Fibroblast of skin of abdomen (primary cell): ENCODE results near the gene MGMT.

Experiments used
- DNase-seq: peaks from one replicate; pipeline ENCODE4 v3.0.0-alpha.2; 2013

Gene MGMT

GRCh38 chr10:129656642-129657041 lies 189.6 kb downstream of the MGMT start:
- DNase-seq = no peak

DNA sequence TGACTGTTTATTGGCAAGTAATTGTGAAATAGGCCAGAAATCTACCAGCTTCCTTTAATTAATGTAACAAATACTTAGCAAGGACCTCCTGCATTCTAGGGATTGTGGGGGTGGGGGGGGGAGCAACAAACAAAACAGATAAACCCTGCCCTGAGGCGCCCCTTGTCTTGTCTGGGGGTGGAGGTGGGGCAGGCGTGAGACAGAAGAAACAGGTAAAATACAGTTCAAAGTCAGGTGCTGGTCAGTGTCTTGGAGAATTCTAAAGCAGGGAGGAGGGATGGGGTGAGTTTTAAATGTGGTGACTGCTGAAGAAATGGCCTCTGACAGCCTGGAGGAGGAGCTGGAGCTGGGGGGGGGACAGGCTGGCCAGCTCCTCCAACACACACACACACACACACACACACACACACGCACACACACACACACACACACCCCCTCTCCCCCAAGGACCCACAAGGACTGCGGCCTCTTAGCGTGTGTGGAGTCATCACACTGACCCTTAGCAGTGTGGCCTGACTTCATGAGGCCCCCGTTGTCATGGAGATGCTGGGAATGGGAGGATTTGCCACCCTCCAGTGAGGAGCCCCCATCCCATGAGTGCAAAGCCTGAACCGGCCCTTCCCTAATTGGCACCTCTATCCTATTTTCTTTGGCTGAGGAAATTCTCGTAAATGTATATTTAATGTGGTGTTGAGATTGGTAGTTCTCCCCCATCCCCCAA lies 190.4 kb downstream of the MGMT start:
- DNase-seq = no peak

DNA sequence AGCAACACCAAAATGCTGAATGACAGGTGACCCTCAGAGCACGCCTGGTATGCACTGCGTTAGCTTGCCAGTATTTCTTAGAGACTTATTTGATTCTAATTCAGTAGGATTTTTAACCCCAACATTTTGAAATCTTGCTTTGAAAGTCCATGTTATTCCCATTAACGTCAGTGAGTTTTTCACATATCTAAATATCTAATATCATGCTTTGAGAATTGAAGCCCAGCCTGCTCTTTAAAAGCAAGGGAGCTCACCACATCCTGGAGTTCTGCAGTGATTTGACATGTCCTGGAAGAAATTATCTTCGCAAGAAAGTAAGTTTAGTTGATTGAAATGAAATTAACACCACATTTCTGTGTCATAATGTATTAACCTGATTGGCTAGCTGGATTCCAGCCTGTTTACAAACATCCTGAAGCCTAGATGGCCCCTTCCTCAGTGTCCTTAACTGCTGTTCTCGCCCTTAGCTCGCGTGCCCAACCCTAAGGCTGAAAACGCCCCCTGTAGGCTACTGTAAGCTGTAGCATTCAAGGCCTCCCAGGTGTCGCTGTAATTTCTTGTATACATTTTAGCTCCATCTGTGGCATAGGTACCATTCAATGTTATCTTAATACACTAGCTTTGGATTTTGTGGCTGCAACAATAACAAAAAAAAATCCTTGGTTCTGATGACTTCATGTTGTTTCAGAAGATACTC lies 191.5 kb downstream of the MGMT start:
- no peak for DNase-seq

- peak; percentile 27 for DNase-seq
Measured at GRCh38 chr10:129659508-129660268, 192.6 kb downstream of the MGMT start.

DNA sequence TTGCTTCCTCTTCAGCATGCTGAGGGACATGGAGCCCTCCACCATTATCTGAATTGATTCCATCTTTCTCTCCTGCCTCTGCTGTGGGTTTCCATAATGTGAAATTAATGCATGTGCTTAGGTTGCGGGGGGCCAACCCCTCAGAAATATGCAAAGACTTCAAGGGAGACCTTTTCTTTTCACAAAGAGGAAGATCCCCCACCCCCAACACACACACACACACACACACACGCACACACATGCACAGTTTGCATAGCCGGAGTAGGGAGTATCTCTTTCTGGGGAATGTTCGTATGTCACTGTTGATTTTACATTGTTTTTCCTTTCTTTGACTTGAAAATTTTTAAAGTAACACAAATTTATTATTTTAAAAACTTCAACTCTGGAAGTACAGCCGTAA lies 193.5 kb downstream of the MGMT start:
- peak; percentile 4 for DNase-seq

DNA sequence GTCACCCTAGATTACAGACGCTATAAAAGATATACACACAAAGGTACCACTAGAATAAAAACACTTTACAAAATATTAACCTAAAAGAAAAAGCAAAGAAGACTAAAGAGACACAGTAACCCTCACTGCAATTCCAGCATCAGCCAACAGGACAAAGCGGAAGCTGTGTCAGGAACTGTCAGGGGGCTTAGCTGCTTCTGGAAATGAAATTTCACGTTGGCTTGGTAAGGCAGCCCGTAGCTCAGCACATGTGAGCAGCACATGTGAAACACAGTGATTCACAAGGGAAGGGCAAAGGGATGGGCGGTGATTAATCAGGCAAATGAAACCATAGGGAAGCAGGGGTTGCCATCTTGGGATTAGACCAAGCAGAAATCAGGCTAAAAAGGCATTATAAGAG lies 195.4 kb downstream of the MGMT start:
- peak; percentile 26 for DNase-seq

DNA sequence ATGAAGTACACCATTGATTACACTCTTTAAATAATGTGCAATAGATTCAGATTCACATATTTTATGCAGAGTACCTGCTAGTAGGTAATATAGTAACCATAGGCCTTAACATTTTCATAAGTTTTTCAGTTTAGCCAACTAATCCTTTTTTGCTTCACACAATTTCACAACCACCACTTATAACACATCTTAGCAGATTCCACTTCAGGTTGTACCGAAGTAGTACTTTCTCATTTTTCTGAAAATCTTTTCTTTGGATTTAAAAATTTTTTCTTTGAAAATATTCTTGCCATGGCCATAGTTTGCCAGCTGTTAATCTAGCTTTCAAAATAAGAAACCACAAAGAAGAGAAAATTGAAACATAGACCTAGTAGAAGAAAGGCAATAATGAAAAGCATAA lies 203.1 kb downstream of the MGMT start:
- no peak for DNase-seq

GRCh38 chr10:129673292-129673691 lies 206.3 kb downstream of the MGMT start:
- no peak for DNase-seq

DNA sequence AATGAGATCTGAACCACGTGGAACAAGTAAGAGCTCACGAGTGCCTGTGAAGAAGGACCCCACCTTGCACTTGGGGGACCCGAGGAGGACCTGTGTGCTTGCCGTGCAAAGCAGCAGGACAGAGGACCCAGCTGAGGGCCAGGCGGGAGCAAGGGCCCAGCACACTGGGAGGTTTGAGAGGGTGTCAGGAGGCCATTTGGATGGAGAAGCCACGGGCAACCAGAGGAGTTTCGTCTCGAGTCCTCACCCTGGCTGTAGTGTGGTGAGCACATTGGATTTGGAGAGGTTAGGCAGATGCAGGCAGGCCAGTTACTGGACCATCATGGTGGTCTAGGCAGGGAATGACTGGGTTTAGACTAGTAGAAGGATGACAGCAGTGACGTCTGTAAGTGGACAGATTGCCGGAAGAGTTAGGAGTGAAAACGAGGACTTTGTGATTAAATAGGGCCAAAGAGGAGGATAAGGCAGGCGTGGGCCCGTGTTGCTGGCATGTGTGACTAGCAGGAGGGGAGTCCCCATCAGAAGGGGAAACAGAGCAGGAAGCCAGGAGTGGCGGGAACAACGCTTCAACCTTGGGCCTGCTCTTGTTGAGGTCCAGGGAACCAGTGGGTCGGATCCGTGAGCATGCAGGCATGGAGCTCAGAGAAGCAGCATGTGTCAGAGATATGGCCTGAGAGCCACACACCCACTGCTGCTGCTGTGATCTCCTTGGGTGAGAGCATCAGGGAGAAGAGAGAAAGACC lies 208.2 kb downstream of the MGMT start:
- DNase-seq = no peak

DNA sequence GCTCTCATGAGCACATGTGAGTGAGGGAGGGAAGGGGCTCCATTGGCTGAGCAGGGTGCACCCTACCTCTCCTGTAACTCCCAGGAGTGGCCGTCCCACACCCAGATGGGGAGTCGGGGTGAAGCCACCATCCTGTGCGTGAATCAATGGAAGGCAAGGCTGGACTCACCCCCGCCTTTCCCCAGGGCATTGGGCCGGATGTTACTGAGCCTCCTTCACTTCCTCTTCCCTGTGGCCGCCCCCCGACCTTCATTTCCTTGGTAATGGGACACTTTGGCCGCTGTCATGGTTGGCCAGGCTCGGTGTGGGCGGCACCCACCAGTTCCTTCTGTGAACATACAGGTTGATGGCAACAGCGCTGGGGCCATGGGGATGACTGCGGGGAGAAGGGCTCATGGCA lies 209.0 kb downstream of the MGMT start:
- DNase-seq = no peak

- DNase-seq = no peak
Measured at GRCh38 chr10:129677377-129677927, 210.4 kb downstream of the MGMT start.

DNA sequence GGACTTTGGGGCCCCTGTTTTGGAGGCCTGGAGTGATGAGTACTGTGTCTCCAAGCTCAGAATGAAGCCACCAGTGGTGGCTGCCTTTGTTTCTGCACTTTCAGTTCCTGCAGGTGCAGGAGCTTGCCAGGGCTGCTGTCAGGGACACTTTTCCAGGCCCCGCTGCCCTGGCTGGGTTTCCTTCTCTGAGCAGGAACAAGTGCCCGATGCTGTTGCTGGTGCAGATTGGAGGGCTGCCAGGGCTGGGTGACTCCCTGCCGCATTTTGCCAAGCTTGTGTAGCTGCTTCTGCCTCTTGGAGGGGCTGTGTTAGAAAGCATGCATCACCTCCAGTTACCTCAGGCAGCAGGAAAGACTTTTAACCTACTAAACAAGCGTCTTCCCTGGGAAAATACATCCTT lies 211.1 kb downstream of the MGMT start:
- DNase-seq = no peak

- no peak for DNase-seq
Measured at GRCh38 chr10:129679207-129679606, 212.2 kb downstream of the MGMT start.

DNA sequence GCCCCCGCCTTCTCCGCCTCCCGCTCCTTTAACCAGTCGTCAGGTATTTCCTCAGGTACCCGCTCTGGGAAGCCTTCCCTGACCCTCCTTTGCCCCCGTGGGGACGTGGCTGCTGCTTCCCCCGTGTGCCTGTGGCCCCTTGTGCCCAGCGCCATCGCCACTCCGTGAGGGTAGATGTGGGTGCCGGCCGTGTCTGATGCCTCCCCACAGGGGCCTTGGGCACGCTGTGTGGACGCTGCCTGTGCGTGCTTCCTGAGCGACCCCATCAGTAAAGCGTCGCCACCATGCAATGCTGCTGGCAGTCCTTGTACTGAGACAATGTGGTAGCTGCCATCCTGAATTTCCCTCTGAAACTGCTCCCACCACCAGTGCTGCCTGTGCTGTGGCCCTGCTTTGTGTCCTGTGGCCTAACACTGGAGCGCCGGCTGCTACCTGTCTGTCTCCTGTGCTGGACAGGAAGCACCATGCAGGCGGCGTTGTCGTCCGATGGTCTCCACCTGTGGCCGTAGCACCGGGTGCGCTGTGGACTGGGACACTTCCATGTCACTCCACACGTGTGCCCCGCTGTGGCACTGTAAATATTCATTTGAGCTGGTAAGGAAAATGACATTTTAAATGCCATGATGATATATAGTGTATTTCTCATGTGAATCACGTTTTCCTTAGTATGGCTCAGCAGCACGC lies 213.8 kb downstream of the MGMT start:
- DNase-seq = no peak

DNA sequence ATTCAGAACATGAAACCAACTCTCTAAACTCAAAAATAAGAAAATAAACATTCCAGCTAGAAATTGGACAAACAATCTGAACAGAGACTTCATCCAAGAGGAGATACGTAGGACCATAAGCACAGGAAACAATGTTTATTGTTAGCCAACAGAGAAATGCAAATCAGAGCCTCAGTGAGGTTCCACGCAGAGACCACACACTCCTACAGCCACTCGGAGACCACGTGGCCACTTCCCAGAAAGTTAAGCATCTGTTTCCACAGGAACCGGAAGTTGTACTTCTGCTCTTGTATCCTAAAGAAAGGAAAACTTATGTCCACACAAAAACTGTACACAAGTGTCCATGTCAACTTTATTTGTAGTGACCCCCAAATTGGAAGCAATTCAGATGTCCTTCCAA lies 214.8 kb downstream of the MGMT start:
- DNase-seq = no peak

DNA sequence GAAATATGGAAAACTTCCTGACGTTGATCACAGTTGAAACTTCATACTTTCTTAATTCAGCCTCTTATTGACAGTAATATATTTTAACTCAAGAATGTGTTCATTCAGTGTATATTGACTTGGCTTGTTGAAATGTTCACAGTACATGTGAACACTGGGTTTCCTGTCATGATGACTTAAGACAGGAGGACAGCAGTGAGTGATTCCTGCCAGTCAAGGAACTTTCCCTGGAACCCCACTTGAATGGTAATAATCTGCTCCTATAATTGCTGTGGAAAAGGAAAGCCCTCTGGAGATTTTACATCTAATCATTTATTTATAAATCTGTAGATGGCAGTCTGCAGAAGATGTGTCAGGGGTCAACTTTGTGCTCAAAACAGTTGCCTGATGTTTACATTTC lies 216.5 kb downstream of the MGMT start:
- DNase-seq = no peak

- DNase-seq = no peak
Measured at GRCh38 chr10:129683920-129684319, 216.9 kb downstream of the MGMT start.

GRCh38 chr10:129685271-129685670 lies 218.2 kb downstream of the MGMT start:
- no peak for DNase-seq

DNA sequence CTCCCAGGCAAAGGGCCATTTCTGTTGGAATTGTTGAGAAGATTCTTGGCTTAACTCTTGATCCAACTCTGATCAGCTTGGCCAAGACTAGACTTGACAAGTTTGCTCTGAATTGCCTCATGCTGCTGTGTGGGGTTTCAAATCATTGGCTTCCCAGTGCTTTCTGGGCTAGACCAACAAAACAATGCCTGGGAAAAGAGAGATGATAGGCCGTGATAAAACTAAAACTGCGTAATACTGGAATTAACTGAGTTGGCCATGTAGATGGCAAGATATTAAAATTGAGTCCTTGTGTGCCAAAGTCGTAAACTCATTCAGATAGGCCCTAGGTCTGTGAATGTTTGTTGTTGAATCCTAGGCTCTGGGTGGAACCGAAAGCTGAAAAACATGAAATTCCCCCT lies 222.6 kb downstream of the MGMT start:
- no peak for DNase-seq

DNA sequence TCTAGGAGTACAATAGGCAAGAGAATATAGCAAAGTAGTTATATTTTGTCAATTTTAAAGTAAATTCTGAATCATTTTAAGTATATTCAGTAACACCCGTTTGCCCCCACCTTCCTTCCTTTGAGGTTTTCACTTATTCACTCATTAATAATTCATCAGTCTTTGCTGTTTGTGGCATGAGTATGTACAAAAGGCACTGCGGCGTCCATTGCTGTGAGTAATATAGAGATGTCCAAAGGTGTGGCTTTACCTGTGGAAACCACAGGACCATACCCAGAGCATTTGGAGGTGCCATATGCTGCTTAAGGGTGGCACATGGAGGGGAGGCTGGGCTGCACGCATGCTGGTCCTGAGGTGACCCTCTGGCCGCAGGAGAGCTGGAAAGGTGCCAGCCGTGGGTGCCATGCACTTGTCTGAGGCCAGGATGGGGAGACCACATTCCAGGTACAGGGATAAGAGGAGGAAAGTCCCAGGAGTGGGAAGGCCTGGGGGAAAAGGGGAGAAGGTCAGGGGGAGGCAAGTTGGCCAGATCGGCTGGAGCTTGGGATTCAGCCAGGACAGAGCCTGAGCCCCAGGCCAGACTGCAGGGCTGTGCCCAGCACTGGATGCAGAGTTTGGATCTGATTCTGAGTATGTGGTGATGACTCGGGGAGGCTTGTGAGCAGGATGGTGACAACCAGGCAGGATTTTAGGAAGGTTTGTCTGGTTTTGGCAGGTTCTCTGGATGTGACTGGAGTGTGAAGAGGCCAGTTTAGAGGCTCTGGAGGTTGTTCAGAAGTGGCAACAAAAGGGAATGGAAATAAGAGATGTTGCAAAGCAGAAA lies 223.4 kb downstream of the MGMT start:
- DNase-seq = no peak

DNA sequence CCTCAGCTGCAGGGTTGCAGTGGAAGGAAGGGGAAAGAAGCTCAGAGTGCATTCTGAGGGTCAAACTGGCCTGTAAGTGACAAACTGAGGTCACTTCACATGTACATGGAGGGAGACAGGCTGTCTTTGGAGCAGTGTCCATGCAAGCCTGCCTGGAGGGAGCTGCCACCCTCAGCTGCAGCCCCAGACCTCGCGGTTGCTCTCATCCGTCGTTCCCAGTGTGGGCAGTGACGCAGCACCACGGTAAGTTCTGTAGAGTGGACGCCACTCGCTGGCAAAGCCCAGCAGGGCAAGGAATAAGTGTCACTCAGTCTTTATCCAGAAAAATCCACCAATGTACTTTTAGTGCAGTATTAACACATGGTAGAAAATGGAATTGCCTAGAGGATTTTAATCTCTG lies 225.7 kb downstream of the MGMT start:
- no peak for DNase-seq
